HG02763 (cell line): ENCODE results near the gene DLGAP1.

Experiments
- ATAC-seq: cut with Tn5 transposase; IDR thresholded peaks from one replicate; pipeline ENCODE4 v1.9.1; 2021; ENCODE audit warnings: mild to moderate bottlenecking, moderate library complexity; ENCODE audit not compliant: unreplicated experiment

DLGAP1 gene

GRCh38 chr18:3649633-3650426 lies 805.3 kb downstream of the DLGAP1 start:
- ATAC-seq, result no peak

GRCh38 chr18:3649135-3649632 lies 805.9 kb downstream of the DLGAP1 start:
- no peak for ATAC-seq

- no peak for ATAC-seq
Measured at GRCh38 chr18:3648641-3649040, 806.5 kb downstream of the DLGAP1 start.

- ATAC-seq, result no peak
Measured at GRCh38 chr18:3648200-3648599, 806.9 kb downstream of the DLGAP1 start.

GRCh38 chr18:3647636-3648035 lies 807.5 kb downstream of the DLGAP1 start:
- no peak for ATAC-seq

- no peak for ATAC-seq
Measured at GRCh38 chr18:3645384-3646156, 809.5 kb downstream of the DLGAP1 start.

GRCh38 chr18:3634250-3634939 lies 820.7 kb downstream of the DLGAP1 start:
- ATAC-seq, result no peak

- ATAC-seq, result no peak
Measured at GRCh38 chr18:3631887-3632286, 823.2 kb downstream of the DLGAP1 start.

GRCh38 chr18:3626929-3627458 lies 828.1 kb downstream of the DLGAP1 start:
- ATAC-seq, result no peak

- no peak for ATAC-seq
Measured at GRCh38 chr18:3625742-3626091, 829.4 kb downstream of the DLGAP1 start.

GRCh38 chr18:3624935-3625741 lies 830.0 kb downstream of the DLGAP1 start:
- no peak for ATAC-seq

GRCh38 chr18:3624546-3624934 lies 830.6 kb downstream of the DLGAP1 start:
- ATAC-seq, result no peak

GRCh38 chr18:3623769-3624545 lies 831.1 kb downstream of the DLGAP1 start:
- ATAC-seq, result no peak

- no peak for ATAC-seq
Measured at GRCh38 chr18:3620146-3621119, 834.7 kb downstream of the DLGAP1 start.

- ATAC-seq, result no peak
Measured at GRCh38 chr18:3619746-3620145, 835.4 kb downstream of the DLGAP1 start.

- no peak for ATAC-seq
Measured at GRCh38 chr18:3619222-3619621, 835.9 kb downstream of the DLGAP1 start.

GRCh38 chr18:3616744-3617143 lies 838.4 kb downstream of the DLGAP1 start:
- no peak for ATAC-seq

- ATAC-seq, result no peak
Measured at GRCh38 chr18:3616142-3616541, 839.0 kb downstream of the DLGAP1 start.
